PC-9 (cell line): Measurements from ENCODE around the gene MCTP1.

ENCODE experiments used
- EZH2 ChIP-seq: fragments of 200-600 bp; sonication (generic); IDR thresholded peaks from 2 replicates; pipeline ENCODE4 v1.8.0; 2017; ENCODE audit warnings: antibody characterized with exemption, low read depth
- TF ChIP-seq, protein P1 (sequence below): fragments of 200-600 bp; sonication (generic); conservative IDR thresholded peaks from 2 replicates; pipeline ENCODE4 v1.6.1; 2017; ENCODE audit warnings: mixed run types, antibody characterized with exemption, mild to moderate bottlenecking, moderate library complexity

DNA sequence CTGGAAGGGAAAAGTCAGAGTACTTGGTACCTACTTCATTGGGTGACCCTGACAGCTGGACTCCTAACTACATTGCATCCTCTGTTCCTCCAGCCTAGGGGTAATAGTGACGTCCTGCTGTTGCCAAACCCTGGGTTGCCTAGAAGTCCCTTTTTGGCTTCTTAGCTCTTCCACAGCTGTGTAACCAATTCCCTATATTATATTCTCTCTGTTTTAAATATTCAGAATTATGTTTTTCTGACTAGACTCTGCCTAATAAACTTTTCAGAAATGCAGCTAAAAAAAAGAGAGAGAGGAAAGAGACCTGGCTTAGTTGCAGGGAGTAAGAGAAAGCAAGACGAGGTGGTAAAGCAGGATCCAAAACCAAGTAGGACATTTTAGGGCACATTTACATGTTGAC lies 28.4 kb downstream of the MCTP1 start:
- TF ChIP-seq, protein P1, sequence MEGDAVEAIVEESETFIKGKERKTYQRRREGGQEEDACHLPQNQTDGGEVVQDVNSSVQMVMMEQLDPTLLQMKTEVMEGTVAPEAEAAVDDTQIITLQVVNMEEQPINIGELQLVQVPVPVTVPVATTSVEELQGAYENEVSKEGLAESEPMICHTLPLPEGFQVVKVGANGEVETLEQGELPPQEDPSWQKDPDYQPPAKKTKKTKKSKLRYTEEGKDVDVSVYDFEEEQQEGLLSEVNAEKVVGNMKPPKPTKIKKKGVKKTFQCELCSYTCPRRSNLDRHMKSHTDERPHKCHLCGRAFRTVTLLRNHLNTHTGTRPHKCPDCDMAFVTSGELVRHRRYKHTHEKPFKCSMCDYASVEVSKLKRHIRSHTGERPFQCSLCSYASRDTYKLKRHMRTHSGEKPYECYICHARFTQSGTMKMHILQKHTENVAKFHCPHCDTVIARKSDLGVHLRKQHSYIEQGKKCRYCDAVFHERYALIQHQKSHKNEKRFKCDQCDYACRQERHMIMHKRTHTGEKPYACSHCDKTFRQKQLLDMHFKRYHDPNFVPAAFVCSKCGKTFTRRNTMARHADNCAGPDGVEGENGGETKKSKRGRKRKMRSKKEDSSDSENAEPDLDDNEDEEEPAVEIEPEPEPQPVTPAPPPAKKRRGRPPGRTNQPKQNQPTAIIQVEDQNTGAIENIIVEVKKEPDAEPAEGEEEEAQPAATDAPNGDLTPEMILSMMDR = no peak
- no peak for TF ChIP-seq EZH2
